ENCODE results near the gene KIF19. TPM values are rescaled to one million over a fixed set of nuclear protein-coding genes. Genes with fewer than 3 reads are reported as not detected.

Gene KIF19
- total RNA-seq, 1 donor from 2014 or later = not detected

GRCh38 chr17:74307984-74308773, 17.8 kb upstream of the KIF19 start:
- peaks cover 6% of the 10 kb centered on the region for H3K9me3 Mint-ChIP-seq

GRCh38 chr17:74309902-74310301, 16.1 kb upstream of the KIF19 start:
- H3K9me3 Mint-ChIP-seq = peaks cover 6% of the 10 kb centered on the region
- H3K36me3 Mint-ChIP-seq = no peaks in the 10 kb centered on the region
- no peaks in the 10 kb centered on the region for H3K4me1 Mint-ChIP-seq
- TF ChIP-seq CTCF (IDR thresholded peaks at IDR 0.05; ENCODE audit: unreplicated experiment) = no peak
- H3K27ac Mint-ChIP-seq = no peak overlapping the region
- peaks cover 19% of the 10 kb centered on the region for H3K27me3 Mint-ChIP-seq (ENCODE audit: low read depth)
- DNase-seq (ENCODE audit: low spot score in 2 of 2, unreplicated experiment in 2 of 2) = no peak
- no peak overlapping the region for H3K4me3 Mint-ChIP-seq

More at GRCh38 chr17:74307984-74308773, 17.8 kb upstream of the KIF19 start:
- Mint-ChIP-seq H3K36me3 (no peaks in the 10 kb centered on the region), H3K4me3 (no peak overlapping the region), H3K27ac (no peak overlapping the region), H3K27me3 (ENCODE audit: low read depth) (peaks cover 15% of the 10 kb centered on the region), H3K4me1 (no peaks in the 10 kb centered on the region)
- no peak for DNase-seq (ENCODE audit: low spot score in 2 of 2, unreplicated experiment in 2 of 2)
- no peak for TF ChIP-seq CTCF (IDR thresholded peaks at IDR 0.05; ENCODE audit: unreplicated experiment)

- H3K27ac Mint-ChIP-seq = no peak overlapping the region
- peaks cover 19% of the 10 kb centered on the region for H3K27me3 Mint-ChIP-seq (ENCODE audit: low read depth)
- peaks cover 6% of the 10 kb centered on the region for H3K9me3 Mint-ChIP-seq
- no peak for TF ChIP-seq CTCF (IDR thresholded peaks at IDR 0.05; ENCODE audit: unreplicated experiment)
- H3K4me1 Mint-ChIP-seq = no peaks in the 10 kb centered on the region
- DNase-seq (ENCODE audit: low spot score in 2 of 2, unreplicated experiment in 2 of 2) = no peak
- H3K4me3 Mint-ChIP-seq = no peak overlapping the region
- no peaks in the 10 kb centered on the region for H3K36me3 Mint-ChIP-seq
These were observed 11.1 kb upstream of the KIF19 start for GRCh38 chr17:74314877-74315276.

GRCh38 chr17:74316220-74316619, 9.8 kb upstream of the KIF19 start:
- peaks cover 6% of the 10 kb centered on the region for H3K9me3 Mint-ChIP-seq
- H3K27me3 Mint-ChIP-seq (ENCODE audit: low read depth) = peaks cover 31% of the 10 kb centered on the region
- no peak for DNase-seq (ENCODE audit: low spot score in 2 of 2, unreplicated experiment in 2 of 2)
- TF ChIP-seq CTCF (IDR thresholded peaks at IDR 0.05; ENCODE audit: unreplicated experiment) = no peak
- no peaks in the 10 kb centered on the region for H3K36me3 Mint-ChIP-seq
- H3K4me3 Mint-ChIP-seq = no peak overlapping the region
- H3K27ac Mint-ChIP-seq = no peak overlapping the region
- no peaks in the 10 kb centered on the region for H3K4me1 Mint-ChIP-seq

GRCh38 chr17:74317071-74317470, 9.0 kb upstream of the KIF19 start:
- Mint-ChIP-seq H3K4me3 (no peak overlapping the region), H3K36me3 (no peaks in the 10 kb centered on the region), H3K27me3 (ENCODE audit: low read depth) (peaks cover 39% of the 10 kb centered on the region), H3K9me3 (peaks cover 6% of the 10 kb centered on the region), H3K27ac (no peak overlapping the region), H3K4me1 (no peaks in the 10 kb centered on the region)
- no peak for DNase-seq (ENCODE audit: low spot score in 2 of 2, unreplicated experiment in 2 of 2)
- no peak for TF ChIP-seq CTCF (IDR thresholded peaks at IDR 0.05; ENCODE audit: unreplicated experiment)
